ENCODE measurements around the gene AMACR. TPM values are rescaled to one million over a fixed set of nuclear protein-coding genes. Genes with fewer than 3 reads are reported as not detected.

The AMACR gene
- total and polyA plus RNA-seq, 2 experiments from 2014 or later, result 6.7 to 12.6 TPM

- Histone ChIP-seq H3K36me3 (ENCODE audit: insufficient read depth) (no peaks in the 10 kb centered on the region), H2AFZ (no peak within 1 kb of the TSS), H3K79me2 (replicated peaks; ENCODE audit: insufficient read depth) (no peaks in the 10 kb centered on the region), H4K20me1 (replicated peaks; ENCODE audit: insufficient read depth) (no peaks in the 10 kb centered on the region), H3K4me2 (no peak within 1 kb of the TSS), H3K9me2 (ENCODE audit: insufficient read depth) (0 out of 2 replicates have a peak, but pooled peaks cover 9% of the 10 kb centered on the region), H3K27me3 (ENCODE audit: insufficient read depth) (no peaks in the 10 kb centered on the region), H3K27ac (ENCODE audit: low read depth) (no peak within 1 kb of the TSS), H3K4me1 (ENCODE audit: insufficient read depth) (no peaks in the 10 kb centered on the region), H3K4me3 (no peak within 1 kb of the TSS), H3F3A (replicated peaks; ENCODE audit: low read depth) (no peaks in the 10 kb centered on the region)
- H3K27ac Mint-ChIP-seq, result no peak within 1 kb of the TSS; the same call in 1 of the 2 replicates
- TF ChIP-seq REST (IDR thresholded peaks at IDR 0.05; ENCODE audit: unreplicated experiment) (no peak), JUNB (IDR thresholded peaks at IDR 0.05; ENCODE audit: unreplicated experiment) (no peak), ETS1 (IDR thresholded peaks at IDR 0.05) (no peak), NANOG (IDR thresholded peaks at IDR 0.05; ENCODE audit: borderline replicate concordance) (no peak), STAT1 (IDR thresholded peaks at IDR 0.05; ENCODE audit: unreplicated experiment) (no peak), ZNF331 (CRISPR knock-in tag; IDR thresholded peaks at IDR 0.05; ENCODE audit: low read depth) (no peak), POLR2AphosphoS5 (IDR thresholded peaks at IDR 0.05; ENCODE audit: low read depth) (no peak), ZNF462 (CRISPR knock-in tag; IDR thresholded peaks at IDR 0.05) (no peak), CREB1 (CRISPR knock-in tag; IDR thresholded peaks at IDR 0.05; ENCODE audit: low read depth) (no peak), ZNF114 (CRISPR knock-in tag; IDR thresholded peaks at IDR 0.05) (no peak), CTCF (conservative IDR thresholded peaks at IDR 0.05; ENCODE audit: low read depth in 2 of 2) (no peak), EZH2phosphoT487 (IDR thresholded peaks at IDR 0.05; ENCODE audit: unreplicated experiment) (no peak), EZH2 (IDR thresholded peaks at IDR 0.05; ENCODE audit: low read depth, unreplicated experiment) (no peak)
- H3K9me3 Mint-ChIP-seq, result no peaks in the 10 kb centered on the region
- no peak within 1 kb of the TSS for H3K4me3 Mint-ChIP-seq
- H3K27me3 Mint-ChIP-seq (ENCODE audit: insufficient read depth, low read depth, poor library complexity), result peaks cover 2% of the 10 kb centered on the region
- peaks cover 4% of the 10 kb centered on the region; the same call in 2 of the 3 replicates for H3K36me3 Mint-ChIP-seq (ENCODE audit: low read depth)
- DNase-seq (ENCODE audit: low spot score) (no peak), ATAC-seq (no peak)
- peaks cover 12% of the 10 kb centered on the region for H3K4me1 Mint-ChIP-seq
Observed at GRCh38 chr5:34043099-34043876, 35.4 kb upstream of the AMACR start, which contains the start of gene C1QTNF3. Gene C1QTNF3, minus strand, starts transcription at chr5:34043213. Its CDS starts 88 bp downstream, at chr5:34043125.
